ENCODE data around the gene CFAP46. TPM values are rescaled to one million over a fixed set of nuclear protein-coding genes. Genes with fewer than 3 reads are reported as not detected.

The CFAP46 gene
- polyA plus RNA-seq, 1 donor from 2014 or later, result 2.6 TPM

- no peaks in the 10 kb centered on the region for H3K27me3 ChIP-seq (ENCODE audit: insufficient read depth, low read depth, low read length)
- H2AFZ ChIP-seq (ENCODE audit: low read depth, low read length), result no peak overlapping the region
- no peak overlapping the region for H3K27ac ChIP-seq (ENCODE audit: low read length)
- no peaks in the 10 kb centered on the region for H4K20me1 ChIP-seq (ENCODE audit: insufficient read depth)
- no peak overlapping the region for H3K4me2 ChIP-seq (ENCODE audit: low read length)
- H3K9me3 ChIP-seq (ENCODE audit: low read length), result no peaks in the 10 kb centered on the region
- H3K9me2 ChIP-seq (ENCODE audit: insufficient read depth, low read length), result no peaks in the 10 kb centered on the region
- H3K4me3 ChIP-seq (ENCODE audit: low read length), result no peak overlapping the region
- no peaks in the 10 kb centered on the region for H3K79me2 ChIP-seq (replicated peaks; ENCODE audit: insufficient read depth, low read length)
- no peak overlapping the region for H3K9ac ChIP-seq (ENCODE audit: low read length)
- H3K36me3 ChIP-seq (ENCODE audit: insufficient read depth, low read length), result no peaks in the 10 kb centered on the region
- no peaks in the 10 kb centered on the region for H3F3A ChIP-seq (ENCODE audit: insufficient read depth, low read length, poor library complexity, severe bottlenecking)
- TF ChIP-seq TAF1 (IDR thresholded peaks at IDR 0.05; ENCODE audit: low read depth), result no peak
Observed at GRCh38 chr10:132879408-132880127, 62.8 kb downstream of the CFAP46 start.

GRCh38 chr10:132878730-132879407 lies 63.5 kb downstream of the CFAP46 start:
- Histone ChIP-seq H3K27me3 (ENCODE audit: insufficient read depth, low read depth, low read length) (no peaks in the 10 kb centered on the region), H3K36me3 (ENCODE audit: insufficient read depth, low read length) (no peaks in the 10 kb centered on the region), H3K27ac (ENCODE audit: low read length) (no peak overlapping the region), H4K20me1 (ENCODE audit: insufficient read depth) (no peaks in the 10 kb centered on the region), H3K4me3 (ENCODE audit: low read length) (no peak overlapping the region), H3K4me2 (ENCODE audit: low read length) (no peak overlapping the region), H3F3A (ENCODE audit: insufficient read depth, low read length, poor library complexity, severe bottlenecking) (no peaks in the 10 kb centered on the region), H3K9ac (ENCODE audit: low read length) (no peak overlapping the region), H3K9me3 (ENCODE audit: low read length) (no peaks in the 10 kb centered on the region), H2AFZ (ENCODE audit: low read depth, low read length) (no peak overlapping the region), H3K9me2 (ENCODE audit: insufficient read depth, low read length) (no peaks in the 10 kb centered on the region), H3K79me2 (replicated peaks; ENCODE audit: insufficient read depth, low read length) (no peaks in the 10 kb centered on the region)
- TF ChIP-seq POLR2AphosphoS5 (IDR thresholded peaks at IDR 0.05), result no peak
- no peak for TF ChIP-seq EZH2 (IDR thresholded peaks at IDR 0.05; ENCODE audit: borderline replicate concordance, insufficient read depth, low read length, poor library complexity, severe bottlenecking)
- TF ChIP-seq MXI1 (conservative IDR thresholded peaks at IDR 0.05; ENCODE audit: poor library complexity, severe bottlenecking), result no peak
- no peak for TF ChIP-seq EP300 (conservative IDR thresholded peaks at IDR 0.05; ENCODE audit: poor library complexity, severe bottlenecking)
- no peak for TF ChIP-seq REST (IDR thresholded peaks at IDR 0.05; ENCODE audit: borderline replicate concordance)
- TF ChIP-seq RAD21 (conservative IDR thresholded peaks at IDR 0.05), result no peak
- TF ChIP-seq CTCF (IDR thresholded peaks at IDR 0.05; ENCODE audit: poor library complexity, severe bottlenecking), result no peak
- no peak for TF ChIP-seq SMC3 (conservative IDR thresholded peaks at IDR 0.05; ENCODE audit: poor library complexity)
- no peak for TF ChIP-seq TAF1 (IDR thresholded peaks at IDR 0.05; ENCODE audit: low read depth)

All from neural cell (in vitro differentiated cells).